ENCODE results near the gene KCNN2.

- TF ChIP-seq CTCF (IDR thresholded peaks at IDR 0.05) (no peak), POLR2A (IDR thresholded peaks at IDR 0.05) (no peak)
These were observed 2.0 kb downstream of the KCNN2 start for GRCh38 chr5:114363837-114364236.
